ENCODE results near the gene PLEKHA4. TPM values are rescaled to one million over a fixed set of nuclear protein-coding genes. Genes with fewer than 3 reads are reported as not detected.

PLEKHA4 gene
- polyA plus RNA-seq, 1 donor (not counting 4 experiments of a cell fraction or from before 2014, with no cell fraction given), result 1.8 TPM

DNA sequence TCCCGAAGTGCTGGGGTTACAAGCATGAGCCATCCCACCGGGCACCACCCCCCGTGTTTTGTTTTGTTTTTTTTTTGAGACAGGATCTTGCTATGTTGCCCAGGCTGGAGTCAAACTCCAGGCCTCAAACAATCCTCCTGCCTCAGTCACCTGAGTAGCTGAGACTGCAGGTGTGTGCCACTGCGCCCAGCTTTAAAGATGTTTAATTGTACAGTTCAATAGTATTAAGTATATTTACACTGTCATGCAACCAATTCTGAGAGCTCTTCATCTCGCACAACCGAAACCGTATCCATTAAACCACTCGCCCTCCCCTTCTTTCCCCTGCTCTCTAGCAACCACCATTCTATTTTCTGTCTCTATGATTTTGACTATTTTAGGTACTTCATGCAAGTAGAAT lies 47.3 kb upstream of the PLEKHA4 start:
- Histone ChIP-seq H3K36me3 (ENCODE audit: control insufficient read depth in 2 of 2, extremely low read depth in 1 of 2, insufficient read depth in 2 of 2, low read length in 2 of 2) (peaks cover 22 to 33% of the 10 kb centered on the region in 2 experiments), H3K9me1 (ENCODE audit: control insufficient read depth, extremely low read depth, insufficient read depth, low read length) (no peaks in the 10 kb centered on the region), H3K4me1 (ENCODE audit: control insufficient read depth, extremely low read depth, insufficient read depth, low read length) (no peaks in the 10 kb centered on the region), H2AFZ (ENCODE audit: control insufficient read depth, low read length) (no peak overlapping the region), H3K27ac (ENCODE audit: control insufficient read depth, insufficient read depth, low read length) (no peak overlapping the region), H3K79me2 (ENCODE audit: control insufficient read depth, insufficient read depth, low read length) (no peaks in the 10 kb centered on the region), H3K9me3 (ENCODE audit: control insufficient read depth, low read depth, low read length) (no peaks in the 10 kb centered on the region), H3K4me3 (ENCODE audit: control insufficient read depth in 2 of 3, extremely low read depth in 1 of 3, insufficient read depth in 2 of 3, low read depth in 1 of 3, low read length in 3 of 3) (no peak overlapping the region), H4K20me1 (ENCODE audit: control insufficient read depth, extremely low read depth, insufficient read depth, low read length) (no peaks in the 10 kb centered on the region), H3K4me2 (ENCODE audit: control insufficient read depth, extremely low read depth, insufficient read depth, low read depth, low read length) (no peak overlapping the region), H3K9ac (ENCODE audit: control insufficient read depth, extremely low read depth, insufficient read depth, low read length) (no peak overlapping the region), H3K27me3 (ENCODE audit: control insufficient read depth, extremely low read depth, insufficient read depth, low read length) (no peaks in the 10 kb centered on the region)
- DNase-seq (ENCODE audit: low read depth, low spot score), result no peak
- TF ChIP-seq EZH2 (IDR thresholded peaks at IDR 0.05; ENCODE audit: low read length) (no peak), CTCF (optimal IDR thresholded peaks at IDR 0.05 in 1 of 3, IDR thresholded peaks at IDR 0.05 in 1 of 3, conservative IDR thresholded peaks at IDR 0.05 in 1 of 3; ENCODE audit: extremely low read depth in 1 of 3, insufficient read depth in 2 of 3, low read length in 3 of 3) (no peak)
- dilution Hi-C loops (cut with MboI; ENCODE audit: extremely low pct_ligation_motif_present, low sequenced_read_pairs), result no loop called here
- FAIRE-seq, result no peak

GRCh38 chr19:48914181-48914580 lies 45.8 kb upstream of the PLEKHA4 start:
- Histone ChIP-seq H3K9me3 (ENCODE audit: control insufficient read depth, low read depth, low read length) (no peaks in the 10 kb centered on the region), H3K4me1 (ENCODE audit: control insufficient read depth, extremely low read depth, insufficient read depth, low read length) (no peaks in the 10 kb centered on the region), H3K9me1 (ENCODE audit: control insufficient read depth, extremely low read depth, insufficient read depth, low read length) (no peaks in the 10 kb centered on the region), H3K27me3 (ENCODE audit: control insufficient read depth, extremely low read depth, insufficient read depth, low read length) (no peaks in the 10 kb centered on the region), H2AFZ (ENCODE audit: control insufficient read depth, low read length) (no peak overlapping the region), H4K20me1 (ENCODE audit: control insufficient read depth, extremely low read depth, insufficient read depth, low read length) (no peaks in the 10 kb centered on the region), H3K4me2 (ENCODE audit: control insufficient read depth, extremely low read depth, insufficient read depth, low read depth, low read length) (no peak overlapping the region), H3K4me3 (ENCODE audit: control insufficient read depth in 2 of 3, extremely low read depth in 1 of 3, insufficient read depth in 2 of 3, low read depth in 1 of 3, low read length in 3 of 3) (no peak overlapping the region), H3K79me2 (ENCODE audit: control insufficient read depth, insufficient read depth, low read length) (no peaks in the 10 kb centered on the region), H3K27ac (ENCODE audit: control insufficient read depth, insufficient read depth, low read length) (no peak overlapping the region), H3K36me3 (ENCODE audit: control insufficient read depth in 2 of 2, extremely low read depth in 1 of 2, insufficient read depth in 2 of 2, low read length in 2 of 2) (peaks cover 26 to 35% of the 10 kb centered on the region in 2 experiments), H3K9ac (ENCODE audit: control insufficient read depth, extremely low read depth, insufficient read depth, low read length) (no peak overlapping the region)
- no peak for DNase-seq (ENCODE audit: low read depth, low spot score)
- no peak for FAIRE-seq
- dilution Hi-C loops (cut with MboI; ENCODE audit: extremely low pct_ligation_motif_present, low sequenced_read_pairs), result no loop called here
- no peak for TF ChIP-seq CTCF (optimal IDR thresholded peaks at IDR 0.05 in 1 of 3, IDR thresholded peaks at IDR 0.05 in 1 of 3, conservative IDR thresholded peaks at IDR 0.05 in 1 of 3; ENCODE audit: extremely low read depth in 1 of 3, insufficient read depth in 2 of 3, low read length in 3 of 3)
- no peak for TF ChIP-seq EZH2 (IDR thresholded peaks at IDR 0.05; ENCODE audit: low read length)
